ENCODE measurements around the gene RNASE13. TPM values are rescaled to one million over a fixed set of nuclear protein-coding genes. Genes with fewer than 3 reads are reported as not detected.

Gene RNASE13
- total RNA-seq, 1 experiment from 2014 or later: 0.15 TPM

DNA sequence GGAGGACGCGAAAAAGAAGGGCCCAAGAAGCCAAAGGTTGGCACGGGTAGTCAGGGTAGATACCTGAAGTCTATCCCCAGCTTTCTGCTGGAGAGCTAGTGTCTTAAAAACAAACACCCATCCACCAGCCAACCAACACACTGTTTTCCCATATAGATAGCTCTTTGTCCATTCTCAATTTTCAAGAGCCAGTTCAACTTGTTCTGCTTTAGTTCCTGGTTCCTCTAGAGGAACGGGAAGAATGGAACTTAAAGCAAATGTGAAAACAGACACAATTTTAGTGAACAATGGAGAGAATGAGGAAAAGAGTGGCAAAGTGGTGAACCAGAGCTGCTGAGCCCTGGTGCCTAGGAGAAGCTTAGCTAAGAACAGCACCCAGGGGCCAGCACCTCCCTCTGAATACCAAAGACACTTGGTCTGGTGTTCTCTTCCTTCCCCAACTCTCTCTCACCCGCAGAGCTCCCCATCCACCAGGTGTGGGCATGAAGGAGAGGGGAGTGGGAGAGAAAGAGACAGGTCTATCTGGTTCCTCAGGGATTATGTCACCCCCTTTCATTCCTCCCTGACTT lies 13.5 kb downstream of the RNASE13 start:
- Histone ChIP-seq H2AFZ (ENCODE audit: low read depth, low read length, poor library complexity, severe bottlenecking) (no peak overlapping the region), H3K27me3 (ENCODE audit: insufficient read depth, low read length) (no peaks in the 10 kb centered on the region), H3K36me3 (ENCODE audit: control insufficient read depth in 1 of 2, insufficient read depth in 2 of 2, low read length in 2 of 2) (no peaks in the 10 kb centered on the region; a peak in 1 of 4 replicates), H3K27ac (ENCODE audit: low read depth, low read length) (no peak overlapping the region), H3K4me3 (replicated peaks in 1 of 2; ENCODE audit: low read depth in 1 of 2, low read length in 2 of 2) (no peak overlapping the region), H3K79me2 (ENCODE audit: insufficient read depth, low read length) (no peaks in the 10 kb centered on the region), H3K4me1 (ENCODE audit: control insufficient read depth in 1 of 2, insufficient read depth in 2 of 2, low read length in 2 of 2) (peaks cover 10 to 17% of the 10 kb centered on the region in 2 experiments; a peak in 3 of 4 replicates), H3K4me2 (ENCODE audit: low read length) (no peak overlapping the region), H3K9ac (ENCODE audit: low read length) (no peak overlapping the region), H4K20me1 (ENCODE audit: insufficient read depth) (no peaks in the 10 kb centered on the region), H3K9me3 (ENCODE audit: control insufficient read depth in 1 of 2, insufficient read depth in 1 of 2, low read depth in 1 of 2, low read length in 2 of 2) (no peaks in the 10 kb centered on the region), H3K9me2 (ENCODE audit: insufficient read depth) (no peaks in the 10 kb centered on the region)
- ChIA-PET RAD21 (ENCODE audit: low non-redundant PET in 1 of 2, low total read pairs in 2 of 2, uncharacterized antibody in 2 of 2, unreplicated experiment in 2 of 2) (no interaction called here), CTCF (interaction anchor here (0.9 to 1.5 kb wide), 2 partner anchors 9 to 19 kb away, joined by 3 to 6 read pairs; no protein-coding TSS in a partner anchor), POLR2A (no interaction called here)
- BruUV-seq (replicated peaks): no TSS peak
- TF ChIP-seq RAD21 (IDR thresholded peaks at IDR 0.05; ENCODE audit: low read depth) (no peak), YY1 (IDR thresholded peaks at IDR 0.05; ENCODE audit: extremely low read depth, insufficient replicate concordance, low read depth, low read length) (no peak), ZNF274 (IDR thresholded peaks at IDR 0.05; ENCODE audit: low read depth, low read length) (no peak), CEBPB (IDR thresholded peaks at IDR 0.05; ENCODE audit: low read depth) (no peak), TCF7L2 (IDR thresholded peaks at IDR 0.05; ENCODE audit: borderline replicate concordance, extremely low read depth, insufficient read depth, insufficient read length) (no peak), SP1 (IDR thresholded peaks at IDR 0.05; ENCODE audit: low read depth) (no peak), CBX3 (IDR thresholded peaks at IDR 0.05; ENCODE audit: low read depth) (no peak), FOSL1 (IDR thresholded peaks at IDR 0.05; ENCODE audit: low read depth) (no peak), ZFX (IDR thresholded peaks at IDR 0.05) (no peak), SIN3A (IDR thresholded peaks at IDR 0.05; ENCODE audit: low read depth) (no peak), JUND (IDR thresholded peaks at IDR 0.05) (no peak), EZH2phosphoT487 (IDR thresholded peaks at IDR 0.05; ENCODE audit: borderline replicate concordance) (no peak), EZH2 (IDR thresholded peaks at IDR 0.05) (no peak), POLR2A (IDR thresholded peaks at IDR 0.05; ENCODE audit: borderline replicate concordance, extremely low read depth, insufficient read depth, insufficient read length) (no peak), ELF1 (IDR thresholded peaks at IDR 0.05; ENCODE audit: borderline replicate concordance, low read depth) (no peak), POLR2AphosphoS5 (IDR thresholded peaks at IDR 0.05; ENCODE audit: low read depth, low read length) (no peak)
- TF ChIP-seq, protein P1, sequence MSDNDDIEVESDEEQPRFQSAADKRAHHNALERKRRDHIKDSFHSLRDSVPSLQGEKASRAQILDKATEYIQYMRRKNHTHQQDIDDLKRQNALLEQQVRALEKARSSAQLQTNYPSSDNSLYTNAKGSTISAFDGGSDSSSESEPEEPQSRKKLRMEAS (IDR thresholded peaks at IDR 0.05): no peak
- TF ChIP-seq, protein P2, sequence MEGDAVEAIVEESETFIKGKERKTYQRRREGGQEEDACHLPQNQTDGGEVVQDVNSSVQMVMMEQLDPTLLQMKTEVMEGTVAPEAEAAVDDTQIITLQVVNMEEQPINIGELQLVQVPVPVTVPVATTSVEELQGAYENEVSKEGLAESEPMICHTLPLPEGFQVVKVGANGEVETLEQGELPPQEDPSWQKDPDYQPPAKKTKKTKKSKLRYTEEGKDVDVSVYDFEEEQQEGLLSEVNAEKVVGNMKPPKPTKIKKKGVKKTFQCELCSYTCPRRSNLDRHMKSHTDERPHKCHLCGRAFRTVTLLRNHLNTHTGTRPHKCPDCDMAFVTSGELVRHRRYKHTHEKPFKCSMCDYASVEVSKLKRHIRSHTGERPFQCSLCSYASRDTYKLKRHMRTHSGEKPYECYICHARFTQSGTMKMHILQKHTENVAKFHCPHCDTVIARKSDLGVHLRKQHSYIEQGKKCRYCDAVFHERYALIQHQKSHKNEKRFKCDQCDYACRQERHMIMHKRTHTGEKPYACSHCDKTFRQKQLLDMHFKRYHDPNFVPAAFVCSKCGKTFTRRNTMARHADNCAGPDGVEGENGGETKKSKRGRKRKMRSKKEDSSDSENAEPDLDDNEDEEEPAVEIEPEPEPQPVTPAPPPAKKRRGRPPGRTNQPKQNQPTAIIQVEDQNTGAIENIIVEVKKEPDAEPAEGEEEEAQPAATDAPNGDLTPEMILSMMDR (IDR thresholded peaks at IDR 0.05 in 2 of 3, conservative IDR thresholded peaks at IDR 0.05 in 1 of 3; ENCODE audit: borderline replicate concordance in 1 of 3, insufficient read depth in 1 of 3, low read depth in 2 of 3, low read length in 2 of 3): no peak
- TF ChIP-seq, protein P3, sequence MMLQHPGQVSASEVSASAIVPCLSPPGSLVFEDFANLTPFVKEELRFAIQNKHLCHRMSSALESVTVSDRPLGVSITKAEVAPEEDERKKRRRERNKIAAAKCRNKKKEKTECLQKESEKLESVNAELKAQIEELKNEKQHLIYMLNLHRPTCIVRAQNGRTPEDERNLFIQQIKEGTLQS (IDR thresholded peaks at IDR 0.05): no peak
- TF ChIP-seq, protein P4, sequence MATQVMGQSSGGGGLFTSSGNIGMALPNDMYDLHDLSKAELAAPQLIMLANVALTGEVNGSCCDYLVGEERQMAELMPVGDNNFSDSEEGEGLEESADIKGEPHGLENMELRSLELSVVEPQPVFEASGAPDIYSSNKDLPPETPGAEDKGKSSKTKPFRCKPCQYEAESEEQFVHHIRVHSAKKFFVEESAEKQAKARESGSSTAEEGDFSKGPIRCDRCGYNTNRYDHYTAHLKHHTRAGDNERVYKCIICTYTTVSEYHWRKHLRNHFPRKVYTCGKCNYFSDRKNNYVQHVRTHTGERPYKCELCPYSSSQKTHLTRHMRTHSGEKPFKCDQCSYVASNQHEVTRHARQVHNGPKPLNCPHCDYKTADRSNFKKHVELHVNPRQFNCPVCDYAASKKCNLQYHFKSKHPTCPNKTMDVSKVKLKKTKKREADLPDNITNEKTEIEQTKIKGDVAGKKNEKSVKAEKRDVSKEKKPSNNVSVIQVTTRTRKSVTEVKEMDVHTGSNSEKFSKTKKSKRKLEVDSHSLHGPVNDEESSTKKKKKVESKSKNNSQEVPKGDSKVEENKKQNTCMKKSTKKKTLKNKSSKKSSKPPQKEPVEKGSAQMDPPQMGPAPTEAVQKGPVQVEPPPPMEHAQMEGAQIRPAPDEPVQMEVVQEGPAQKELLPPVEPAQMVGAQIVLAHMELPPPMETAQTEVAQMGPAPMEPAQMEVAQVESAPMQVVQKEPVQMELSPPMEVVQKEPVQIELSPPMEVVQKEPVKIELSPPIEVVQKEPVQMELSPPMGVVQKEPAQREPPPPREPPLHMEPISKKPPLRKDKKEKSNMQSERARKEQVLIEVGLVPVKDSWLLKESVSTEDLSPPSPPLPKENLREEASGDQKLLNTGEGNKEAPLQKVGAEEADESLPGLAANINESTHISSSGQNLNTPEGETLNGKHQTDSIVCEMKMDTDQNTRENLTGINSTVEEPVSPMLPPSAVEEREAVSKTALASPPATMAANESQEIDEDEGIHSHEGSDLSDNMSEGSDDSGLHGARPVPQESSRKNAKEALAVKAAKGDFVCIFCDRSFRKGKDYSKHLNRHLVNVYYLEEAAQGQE (IDR thresholded peaks at IDR 0.05; ENCODE audit: low read depth): no peak
- ATAC-seq (no peak), DNase-seq (ENCODE audit: low read depth, low spot score) (no peak)
- intact Hi-C loops (cut with micrococcal nuclease): no loop called here
